Ectodermal cell (in vitro differentiated cells): ENCODE results near the gene RPLP2.

ENCODE experiments used
- H3K27ac ChIP-seq: 2 replicates; pipeline ENCODE4 v1.7.0; 2013; ENCODE audit warnings: mild to moderate bottlenecking, low read depth, low read length; ENCODE audit not compliant: insufficient read depth, poor library complexity, severe bottlenecking
- H3K27me3 ChIP-seq: 2 replicates; pipeline ENCODE4 v1.7.0; 2013; ENCODE audit warnings: mild to moderate bottlenecking, low read length; ENCODE audit not compliant: insufficient read depth, control insufficient read depth, poor library complexity, severe bottlenecking
- H3K36me3 ChIP-seq: one replicate; pipeline ENCODE4 v1.7.0; 2013; ENCODE audit warnings: low read length; ENCODE audit not compliant: control insufficient read depth, insufficient read depth
- H3K4me1 ChIP-seq: one replicate; pipeline ENCODE4 v1.7.0; 2013; ENCODE audit warnings: low read length; ENCODE audit not compliant: control insufficient read depth, insufficient read depth
- H3K4me3 ChIP-seq: 2 replicates; pipeline ENCODE4 v1.7.0; 2013; ENCODE audit warnings: low read depth, low read length, control low read depth; ENCODE audit not compliant: insufficient read depth
- H3K9me3 ChIP-seq: 2 replicates; pipeline ENCODE4 v1.7.0; 2013; ENCODE audit warnings: mild to moderate bottlenecking, low read length, moderate library complexity; ENCODE audit not compliant: control insufficient read depth
- WGBS, 2 experiments: methylation state at CpG; one replicate each; pipeline ENCODE4 v1.1.7; 2013; ENCODE audit warnings: missing lambda C conversion rate in 2 of 2; 5-methylcytosine and 5-hydroxymethylcytosine counted together

Gene RPLP2

DNA sequence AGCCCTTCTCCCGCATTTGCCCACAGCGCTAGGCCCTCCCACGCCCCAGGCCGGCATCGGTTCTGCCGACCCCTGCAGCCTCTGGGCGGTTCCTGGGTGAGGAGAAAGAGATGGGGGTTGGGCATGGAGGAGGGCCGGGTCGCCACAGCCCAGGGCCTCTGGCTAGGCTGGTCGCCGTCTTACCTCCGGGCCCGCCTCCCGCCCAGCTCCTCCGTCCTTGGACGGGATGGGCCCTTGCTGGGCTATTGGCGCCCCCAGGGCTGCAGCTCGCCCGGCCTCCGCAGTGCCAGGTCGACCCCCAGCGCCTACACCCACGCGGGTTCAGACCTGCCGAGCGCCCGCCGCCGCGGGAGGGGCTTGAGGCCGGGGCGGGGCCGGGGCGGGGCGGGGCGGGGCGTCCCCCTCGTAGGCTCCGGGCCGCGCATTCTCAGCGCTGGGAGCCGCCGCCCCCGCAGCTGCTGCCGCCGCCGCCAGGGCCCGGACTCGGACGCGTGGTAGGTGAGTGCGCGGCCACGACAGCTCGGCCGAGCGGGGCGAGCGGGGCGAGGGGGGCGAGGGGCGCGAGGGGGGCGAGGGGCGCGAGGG is 22.9 kb downstream of the RPLP2 start, which contains the start of gene CD151:
CD151 (plus strand) TSS at position 424 of the 585 bp plus-strand sequence. CDS start 3,118 bp downstream, outside the sequence.
- 0 to 1% methylated on average over 66 to 67 of the region's 67 CpGs for WGBS, 2 experiments
- Histone ChIP-seq H3K27me3 (peaks cover 50% of the 10 kb centered on the region), H3K4me1 (peaks cover 57% of the 10 kb centered on the region), H3K36me3 (peaks cover 8% of the 10 kb centered on the region), H3K4me3 (peak within 1 kb of the TSS; percentile 61), H3K9me3 (no peaks in the 10 kb centered on the region), H3K27ac (no peak within 1 kb of the TSS)

DNA sequence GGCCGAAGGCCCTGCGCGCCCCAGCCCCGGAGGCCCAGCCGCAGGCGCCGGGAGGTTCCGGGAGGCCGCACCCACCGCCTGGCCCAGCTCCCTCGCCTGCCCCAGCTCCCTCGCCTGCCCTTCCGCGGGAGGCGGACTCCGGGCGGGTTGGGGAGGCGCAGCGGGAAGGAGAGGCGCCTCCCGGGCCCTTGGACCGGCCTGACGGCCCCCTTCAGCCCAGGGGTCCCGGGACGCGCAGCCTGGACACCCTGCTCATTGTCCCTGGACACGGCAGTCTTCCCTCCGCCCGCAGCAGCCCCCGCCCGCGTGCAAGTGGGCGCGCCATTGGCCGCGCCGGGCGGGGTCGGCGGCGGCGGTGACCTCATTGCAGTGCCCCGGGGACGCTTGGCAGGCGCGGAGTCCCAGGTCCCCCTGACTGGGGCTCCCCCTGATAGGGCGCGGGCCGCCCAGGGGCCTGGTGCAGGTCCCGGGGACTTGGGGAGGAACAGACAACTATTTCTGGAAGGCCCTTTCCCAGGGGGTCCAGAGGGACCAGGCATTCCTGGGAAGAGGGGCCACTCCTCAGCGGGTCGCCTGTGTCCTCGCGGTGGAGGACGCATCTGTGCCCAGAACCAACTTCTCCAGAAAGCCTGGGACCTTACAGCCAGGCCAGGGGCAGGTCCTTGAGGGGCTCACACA is 23.5 kb downstream of the RPLP2 start:
- Histone ChIP-seq H3K27ac (no peak overlapping the region), H3K27me3 (peaks cover 43% of the 10 kb centered on the region), H3K36me3 (peaks cover 8% of the 10 kb centered on the region), H3K4me1 (peaks cover 51% of the 10 kb centered on the region), H3K9me3 (no peaks in the 10 kb centered on the region), H3K4me3 (peak overlapping the region; percentile 61)
- WGBS, 2 experiments, result 1% methylated on average over 55 of the region's 55 CpGs

DNA sequence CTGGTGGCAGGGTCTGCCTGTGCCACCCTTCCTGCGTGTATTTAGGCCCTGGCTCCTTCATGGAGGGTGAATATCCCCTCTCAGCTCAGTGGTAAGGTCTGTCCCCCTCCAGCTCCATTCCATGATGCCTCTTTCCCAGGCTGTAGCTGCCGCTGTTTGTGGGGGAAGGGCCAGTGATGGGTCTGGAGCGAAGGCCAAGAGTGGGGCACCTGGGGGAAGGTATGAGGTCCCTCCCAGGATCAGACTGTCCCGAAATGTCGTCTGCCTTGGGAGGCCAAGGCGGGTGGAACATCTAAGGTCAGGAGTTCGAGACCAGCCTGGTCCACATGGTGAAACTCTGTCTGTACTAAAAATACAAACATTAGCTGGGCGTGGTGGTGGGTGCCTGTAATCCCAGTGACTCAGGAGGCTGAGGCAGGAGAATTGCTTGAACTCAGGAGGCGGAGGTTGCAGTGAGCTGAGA is 24.1 kb downstream of the RPLP2 start:
- Histone ChIP-seq H3K27ac (no peak overlapping the region), H3K4me3 (peak overlapping the region; percentile 61), H3K4me1 (peaks cover 45% of the 10 kb centered on the region), H3K9me3 (no peaks in the 10 kb centered on the region), H3K27me3 (peaks cover 37% of the 10 kb centered on the region), H3K36me3 (peaks cover 13% of the 10 kb centered on the region)
- 53 to 59% methylated on average over 9 of the region's 9 CpGs for WGBS, 2 experiments

DNA sequence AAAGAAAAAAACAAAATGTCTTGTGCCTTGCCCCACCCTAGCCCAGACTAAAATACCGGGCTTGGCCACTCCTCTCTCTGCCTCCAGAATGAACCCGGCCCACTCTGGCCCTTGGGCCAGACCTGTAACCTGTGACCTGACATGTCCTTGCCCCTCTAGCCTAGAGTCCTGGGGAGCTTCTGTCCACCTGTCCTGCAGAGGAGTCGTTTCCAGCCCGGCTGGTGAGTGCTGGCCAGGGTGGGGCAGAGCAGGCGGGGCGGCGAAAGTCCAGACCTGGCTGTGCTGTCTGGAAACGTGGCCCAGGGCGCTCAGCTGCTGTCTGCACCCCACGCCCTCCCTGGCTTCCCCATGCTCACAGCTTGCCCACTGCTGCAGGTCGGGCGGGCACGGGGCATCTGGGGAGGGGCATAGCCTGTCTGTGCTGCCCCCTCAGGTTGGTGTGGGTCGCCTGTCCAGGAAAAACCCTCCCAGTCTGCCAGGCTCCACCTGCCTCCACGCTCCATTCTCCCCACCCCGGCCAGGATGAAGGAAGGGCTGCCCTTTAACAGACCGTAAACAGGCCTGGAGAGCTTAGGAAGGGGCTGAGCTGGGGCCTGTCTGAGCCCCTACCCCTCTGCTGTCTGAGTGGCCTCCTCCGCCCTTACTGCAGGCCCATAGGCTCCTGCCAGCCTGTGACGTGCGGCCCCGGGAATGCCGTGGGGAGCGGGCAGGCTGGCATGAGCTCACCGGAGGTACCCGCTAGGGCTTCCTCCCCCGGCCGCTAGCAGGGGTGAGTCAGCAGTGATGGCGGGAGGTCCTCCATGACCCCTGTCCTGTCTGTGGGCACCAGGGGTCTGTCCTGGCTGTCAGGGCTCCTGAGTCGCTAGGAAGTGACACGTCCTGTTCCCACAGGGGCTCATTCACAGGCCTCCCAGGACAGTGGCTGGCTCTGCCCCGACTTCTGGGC is 24.9 kb downstream of the RPLP2 start:
- Histone ChIP-seq H3K27ac (no peak overlapping the region), H3K27me3 (peaks cover 30% of the 10 kb centered on the region), H3K4me1 (peaks cover 37% of the 10 kb centered on the region), H3K9me3 (no peaks in the 10 kb centered on the region), H3K36me3 (peaks cover 20% of the 10 kb centered on the region), H3K4me3 (no peak overlapping the region)
- 77 to 81% methylated on average over 31 of the region's 31 CpGs for WGBS, 2 experiments

DNA sequence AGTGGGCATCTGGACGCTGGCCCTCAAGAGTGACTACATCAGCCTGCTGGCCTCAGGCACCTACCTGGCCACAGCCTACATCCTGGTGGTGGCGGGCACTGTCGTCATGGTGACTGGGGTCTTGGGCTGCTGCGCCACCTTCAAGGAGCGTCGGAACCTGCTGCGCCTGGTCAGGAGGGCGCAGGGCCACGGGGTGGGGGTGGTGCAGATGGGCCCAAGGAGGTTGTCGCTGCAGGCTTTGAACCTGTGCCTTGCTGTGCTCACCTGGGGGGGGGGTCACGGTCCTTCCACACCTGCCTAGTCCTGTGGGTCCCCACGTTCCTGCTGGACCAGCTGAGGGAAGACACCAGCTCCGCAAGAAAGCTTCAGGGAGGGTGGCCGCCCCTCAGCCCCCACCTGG is 26.5 kb downstream of the RPLP2 start:
- peaks cover 20% of the 10 kb centered on the region for H3K36me3 ChIP-seq

DNA sequence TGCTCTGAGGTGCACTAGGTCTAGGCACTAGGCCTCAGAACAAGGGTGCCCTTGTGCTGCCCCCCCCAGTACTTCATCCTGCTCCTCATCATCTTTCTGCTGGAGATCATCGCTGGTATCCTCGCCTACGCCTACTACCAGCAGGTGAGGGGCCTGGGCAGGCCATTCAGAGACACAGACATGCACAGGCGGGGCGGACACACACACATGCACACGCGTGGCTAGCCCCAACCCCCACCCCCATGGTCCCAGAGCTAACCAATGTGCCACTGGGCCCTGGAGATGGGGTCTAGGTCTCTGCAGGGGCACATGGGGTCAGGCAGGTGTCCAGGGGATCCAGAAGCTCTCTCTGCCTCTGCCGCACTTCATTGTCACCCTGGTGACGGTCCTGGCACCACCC is 26.9 kb downstream of the RPLP2 start:
- H3K36me3 ChIP-seq, result peaks cover 20% of the 10 kb centered on the region
- no peak overlapping the region for H3K4me3 ChIP-seq
- H3K9me3 ChIP-seq, result no peaks in the 10 kb centered on the region
- peaks cover 9% of the 10 kb centered on the region for H3K27me3 ChIP-seq
- no peak overlapping the region for H3K27ac ChIP-seq
- H3K4me1 ChIP-seq, result peaks cover 24% of the 10 kb centered on the region
- 90 to 91% methylated on average over 9 of the region's 9 CpGs for WGBS, 2 experiments

More for the DNA sequence above, 26.5 kb downstream of the RPLP2 start:
- no peaks in the 10 kb centered on the region for H3K9me3 ChIP-seq
- H3K4me1 ChIP-seq, result peaks cover 27% of the 10 kb centered on the region
- peaks cover 13% of the 10 kb centered on the region for H3K27me3 ChIP-seq
- no peak overlapping the region for H3K4me3 ChIP-seq
- 97% methylated on average over 14 of the region's 14 CpGs for WGBS, 2 experiments
- H3K27ac ChIP-seq, result no peak overlapping the region

DNA sequence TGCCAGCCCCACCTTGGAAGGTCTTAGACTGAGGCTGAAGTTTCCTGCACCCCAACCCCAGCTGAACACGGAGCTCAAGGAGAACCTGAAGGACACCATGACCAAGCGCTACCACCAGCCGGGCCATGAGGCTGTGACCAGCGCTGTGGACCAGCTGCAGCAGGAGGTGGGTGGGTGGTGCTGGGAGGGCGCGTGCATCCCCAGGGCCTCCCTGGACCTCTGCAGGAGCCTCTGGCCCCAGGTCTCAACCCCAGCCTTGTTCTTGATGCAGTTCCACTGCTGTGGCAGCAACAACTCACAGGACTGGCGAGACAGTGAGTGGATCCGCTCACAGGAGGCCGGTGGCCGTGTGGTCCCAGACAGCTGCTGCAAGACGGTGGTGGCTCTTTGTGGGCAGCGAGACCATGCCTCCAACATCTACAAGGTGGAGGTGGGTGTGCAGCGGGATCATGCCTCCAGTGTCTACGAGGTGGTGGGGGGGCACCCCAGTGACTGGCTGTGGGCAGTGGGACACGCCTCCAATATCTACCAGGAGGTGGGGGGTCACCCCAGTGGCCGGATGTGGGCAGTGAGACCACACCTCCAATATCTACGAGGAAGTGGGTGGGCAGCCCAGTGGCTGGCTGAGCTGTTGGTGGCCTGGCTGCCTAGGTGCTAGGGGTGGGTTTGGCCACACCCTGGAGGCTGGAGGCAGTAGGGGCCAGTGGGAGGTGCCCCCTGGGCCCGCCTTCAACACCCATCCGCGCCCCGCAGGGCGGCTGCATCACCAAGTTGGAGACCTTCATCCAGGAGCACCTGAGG is 27.6 kb downstream of the RPLP2 start:
- H3K36me3 ChIP-seq, result peaks cover 20% of the 10 kb centered on the region

DNA sequence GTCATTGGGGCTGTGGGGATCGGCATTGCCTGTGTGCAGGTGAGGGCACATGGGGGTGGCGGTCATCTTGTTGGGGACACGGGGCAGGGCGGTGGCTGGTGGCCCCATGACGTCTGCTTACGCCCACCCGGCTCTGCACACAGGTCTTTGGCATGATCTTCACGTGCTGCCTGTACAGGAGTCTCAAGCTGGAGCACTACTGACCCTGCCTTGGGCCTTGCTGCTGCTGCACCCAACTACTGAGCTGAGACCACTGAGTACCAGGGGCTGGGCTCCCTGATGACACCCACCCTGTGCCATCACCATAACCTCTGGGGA is 28.2 kb downstream of the RPLP2 start:
- H3K27ac ChIP-seq, result no peak overlapping the region
- WGBS, 2 experiments, result 89 to 90% methylated on average over 8 of the region's 8 CpGs
- H3K4me1 ChIP-seq, result peaks cover 16% of the 10 kb centered on the region
- peaks cover 20% of the 10 kb centered on the region for H3K36me3 ChIP-seq
- H3K4me3 ChIP-seq, result no peak overlapping the region
- no peaks in the 10 kb centered on the region for H3K27me3 ChIP-seq
- H3K9me3 ChIP-seq, result no peaks in the 10 kb centered on the region

More for the DNA sequence above, 27.6 kb downstream of the RPLP2 start:
- H3K27ac ChIP-seq, result no peak overlapping the region
- no peak overlapping the region for H3K4me3 ChIP-seq
- H3K27me3 ChIP-seq, result peaks cover 2% of the 10 kb centered on the region
- H3K4me1 ChIP-seq, result peaks cover 17% of the 10 kb centered on the region
- 95 to 96% methylated on average over 22 of the region's 22 CpGs for WGBS, 2 experiments
- no peaks in the 10 kb centered on the region for H3K9me3 ChIP-seq

DNA sequence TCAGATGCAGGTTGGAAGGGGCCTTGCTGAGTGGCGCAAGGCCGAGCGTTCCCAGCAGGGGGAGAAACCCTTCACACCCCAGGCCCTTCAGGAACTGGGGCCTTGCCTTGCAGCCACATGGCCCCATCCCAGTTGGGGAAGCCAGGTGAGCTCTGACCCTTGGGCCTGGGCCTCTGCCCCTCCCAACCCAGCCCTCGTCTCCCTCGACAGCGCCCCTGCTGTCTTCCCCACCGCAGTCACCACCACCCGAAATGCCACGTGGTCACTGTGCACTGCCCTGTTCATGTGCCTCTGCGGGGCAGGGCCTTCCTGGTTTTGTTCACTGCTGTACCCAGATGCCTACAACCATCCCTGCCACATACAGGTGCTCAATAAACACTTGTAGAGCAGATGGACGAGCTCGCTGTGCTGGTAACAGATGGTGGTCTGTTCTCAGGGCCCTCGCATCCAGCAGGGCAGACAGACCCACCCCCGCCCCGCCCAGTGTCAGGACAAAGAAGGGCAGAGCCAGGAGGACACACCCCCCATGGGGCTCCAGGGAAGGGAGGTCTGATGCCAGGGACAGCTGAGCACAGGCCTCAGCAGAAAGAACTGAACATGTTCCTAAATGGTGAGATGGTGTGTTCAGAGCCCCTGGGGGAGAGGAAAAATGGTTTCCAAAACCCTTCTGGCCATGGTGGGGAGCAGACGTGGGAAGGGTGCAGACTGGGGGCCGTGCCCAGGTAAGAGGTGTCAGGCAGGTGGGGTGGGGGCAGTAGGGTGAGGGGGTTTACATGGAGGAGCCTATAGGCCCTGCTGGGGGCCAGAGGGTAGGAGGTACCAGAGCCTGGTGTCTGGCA is 28.9 kb downstream of the RPLP2 start:
- 78% methylated on average over 17 of the region's 17 CpGs for WGBS, 2 experiments
- H3K9me3 ChIP-seq, result no peaks in the 10 kb centered on the region
- H3K27ac ChIP-seq, result no peak overlapping the region
- peaks cover 20% of the 10 kb centered on the region for H3K36me3 ChIP-seq
- H3K4me3 ChIP-seq, result no peak overlapping the region
- H3K27me3 ChIP-seq, result peaks cover 5% of the 10 kb centered on the region
- peaks cover 17% of the 10 kb centered on the region for H3K4me1 ChIP-seq
